ENCODE results near the gene SYT11. TPM values are rescaled to one million over a fixed set of nuclear protein-coding genes. Genes with fewer than 3 reads are reported as not detected.
"Not testable (repeated sequence)": the region's sequence is repeated elsewhere in the genome, so short reads cannot be mapped to it uniquely, and the experiment has no call there.

SYT11 gene
- polyA plus RNA-seq, 2 of the 4 experiments (the other 2 are of a cell fraction) = 2.5 to 2.8 TPM

GRCh38 chr1:155893389-155894142, 34.2 kb downstream of the SYT11 start:
- ChIA-PET POLR2A (interaction anchor here (0.7 to 1.2 kb wide), 3 partner anchors 10 to 41 kb away, joined by 3 to 5 read pairs (median 4); partner anchors contain the start of gene KHDC4), CTCF (interaction anchor here (1.2 to 1.4 kb wide), 2 partner anchors 19 to 95 kb away, joined by 3 read pairs; no protein-coding TSS in a partner anchor)
- H3K27ac ChIP-seq = peak overlapping the region; percentile 69 to 85
- ATAC-seq (peak; percentile 73 to 90), DNase-seq (ENCODE audit: low read depth in 1 of 2, low spot score in 1 of 2) (peak; percentile 70 to 75), FAIRE-seq (peak; percentile 43)
- H3K9me3 ChIP-seq = no peaks in the 10 kb centered on the region
- H3K4me1 ChIP-seq = peaks cover 36% of the 10 kb centered on the region
- no peak overlapping the region for H3K4me3 ChIP-seq
- WGBS (ENCODE audit: missing lambda C conversion rate) = 31% methylated on average over 10 of the region's 10 CpGs
- peak overlapping the region; percentile 63 for H3K4me2 ChIP-seq
- TF ChIP-seq, protein P1, sequence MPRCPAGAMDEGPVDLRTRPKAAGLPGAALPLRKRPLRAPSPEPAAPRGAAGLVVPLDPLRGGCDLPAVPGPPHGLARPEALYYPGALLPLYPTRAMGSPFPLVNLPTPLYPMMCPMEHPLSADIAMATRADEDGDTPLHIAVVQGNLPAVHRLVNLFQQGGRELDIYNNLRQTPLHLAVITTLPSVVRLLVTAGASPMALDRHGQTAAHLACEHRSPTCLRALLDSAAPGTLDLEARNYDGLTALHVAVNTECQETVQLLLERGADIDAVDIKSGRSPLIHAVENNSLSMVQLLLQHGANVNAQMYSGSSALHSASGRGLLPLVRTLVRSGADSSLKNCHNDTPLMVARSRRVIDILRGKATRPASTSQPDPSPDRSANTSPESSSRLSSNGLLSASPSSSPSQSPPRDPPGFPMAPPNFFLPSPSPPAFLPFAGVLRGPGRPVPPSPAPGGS (IDR thresholded peaks at IDR 0.05) = 0 out of 3 replicates have a peak, but pooled peaks have one; percentile 25
- TF ChIP-seq RNF2 (IDR thresholded peaks at IDR 0.05; ENCODE audit: borderline replicate concordance, low read depth) (no peak), CHD2 (IDR thresholded peaks at IDR 0.05; ENCODE audit: low read length, partially characterized antibody) (no peak), GATA3 (IDR thresholded peaks at IDR 0.05; ENCODE audit: borderline replicate concordance) (peak; percentile 15; the same call in 1 of the 2 replicates), NPAS2 (CRISPR knock-in tag; IDR thresholded peaks at IDR 0.05; ENCODE audit: borderline replicate concordance) (no peak), JUN (IDR thresholded peaks at IDR 0.05) (peak in 1 of 2 experiments; percentile 31; a peak in 1 of 5 replicates), MAFK (IDR thresholded peaks at IDR 0.05; ENCODE audit: partially characterized antibody) (peak; percentile 4), FOSL2 (IDR thresholded peaks at IDR 0.05) (no peak), FOSL2 (CRISPR knock-in tag; IDR thresholded peaks at IDR 0.05) (0 out of 2 replicates have a peak, but pooled peaks have one; percentile 21), NFE2L2 (conservative IDR thresholded peaks at IDR 0.05; ENCODE audit: low read length) (no peak), ZFP36 (IDR thresholded peaks at IDR 0.05; ENCODE audit: borderline replicate concordance, partially characterized antibody) (no peak), MAX (IDR thresholded peaks at IDR 0.05) (peak; percentile 45; the same call in 1 of the 2 replicates), CEBPB (IDR thresholded peaks at IDR 0.05) (peak; percentile 50 to 89; a peak in 3 of 4 replicates), EP300 (IDR thresholded peaks at IDR 0.05) (no peak)
- TF ChIP-seq, protein P2, sequence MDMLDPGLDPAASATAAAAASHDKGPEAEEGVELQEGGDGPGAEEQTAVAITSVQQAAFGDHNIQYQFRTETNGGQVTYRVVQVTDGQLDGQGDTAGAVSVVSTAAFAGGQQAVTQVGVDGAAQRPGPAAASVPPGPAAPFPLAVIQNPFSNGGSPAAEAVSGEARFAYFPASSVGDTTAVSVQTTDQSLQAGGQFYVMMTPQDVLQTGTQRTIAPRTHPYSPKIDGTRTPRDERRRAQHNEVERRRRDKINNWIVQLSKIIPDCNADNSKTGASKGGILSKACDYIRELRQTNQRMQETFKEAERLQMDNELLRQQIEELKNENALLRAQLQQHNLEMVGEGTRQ (IDR thresholded peaks at IDR 0.05) = peak; percentile 90

DNA sequence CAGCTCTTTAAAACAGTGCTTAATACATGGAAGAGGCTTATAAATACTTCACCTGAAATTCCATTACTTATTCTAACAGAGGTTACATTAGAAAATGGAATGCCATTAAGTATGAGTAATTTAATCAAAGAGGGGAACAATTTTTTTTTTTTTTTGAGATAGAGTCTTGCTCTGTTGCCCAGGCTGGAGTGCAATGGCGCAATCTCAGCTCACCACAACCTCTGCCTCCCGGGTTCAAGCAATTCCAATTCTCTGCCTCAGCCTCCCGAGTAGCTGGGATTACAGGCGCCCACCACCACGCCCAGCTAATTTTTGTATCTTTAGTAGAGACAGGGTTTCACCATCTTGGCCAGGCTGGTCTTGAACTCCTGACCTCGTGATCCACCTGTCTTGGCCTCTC, 36.2 kb downstream of the SYT11 start:
- not testable (repeated sequence) for H3K4me3 ChIP-seq; FAIRE-seq; DNase-seq (ENCODE audit: low read depth in 1 of 2, low spot score in 1 of 2); ATAC-seq; H3K9me3 ChIP-seq; H3K27ac ChIP-seq; H3K4me2 ChIP-seq
- ChIA-PET CTCF (interaction anchor here (0.8 to 1.2 kb wide), 2 partner anchors 16 to 42 kb away, joined by 3 read pairs; no protein-coding TSS in a partner anchor), POLR2A (interaction anchor here (0.6 kb wide), 1 partner anchor 23 kb away, joined by 5 read pairs; no protein-coding TSS in a partner anchor)
- H3K4me1 ChIP-seq = peaks cover 24% of the 10 kb centered on the region
- WGBS (ENCODE audit: missing lambda C conversion rate) = 92% methylated on average over 6 of the region's 6 CpGs

DNA sequence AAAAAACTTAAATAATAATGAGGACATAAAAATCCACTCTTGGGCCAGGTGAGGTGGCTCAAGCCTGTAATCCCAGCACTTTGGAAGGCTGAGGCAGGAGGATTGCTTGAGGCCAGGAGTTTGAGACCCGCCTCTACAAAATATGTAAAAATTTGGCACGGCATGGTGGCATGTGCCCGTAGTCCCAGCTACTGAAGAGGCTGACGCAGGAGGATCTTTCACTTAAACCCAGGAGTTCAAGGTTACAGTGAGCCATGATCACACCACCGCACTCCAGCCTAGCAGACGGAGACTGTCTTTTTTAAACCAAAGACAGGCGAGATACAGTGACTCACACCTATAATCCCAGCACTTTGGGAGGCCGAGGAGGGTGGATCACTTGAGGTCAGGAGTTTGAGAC, 37.1 kb downstream of the SYT11 start:
- FAIRE-seq; POLR2A ChIA-PET; ATAC-seq; H3K9me3 ChIP-seq; DNase-seq (ENCODE audit: low read depth in 1 of 2, low spot score in 1 of 2); H3K27ac ChIP-seq; H3K4me3 ChIP-seq; H3K4me2 ChIP-seq: not testable (repeated sequence)
- CTCF ChIA-PET = interaction anchor here (0.9 kb wide), 1 partner anchor 24 kb away, joined by 3 read pairs; no protein-coding TSS in a partner anchor
- WGBS (ENCODE audit: missing lambda C conversion rate) = 91% methylated on average over 8 of the region's 8 CpGs
- H3K4me1 ChIP-seq = peaks cover 24% of the 10 kb centered on the region

- POLR2A ChIA-PET = interaction anchor here (0.5 kb wide), 1 partner anchor 648 kb away, joined by 3 read pairs; no protein-coding TSS in a partner anchor
- no peak overlapping the region for H3K4me3 ChIP-seq
- H3K9me3 ChIP-seq = no peaks in the 10 kb centered on the region
- no peak overlapping the region for H3K27ac ChIP-seq
- WGBS (ENCODE audit: missing lambda C conversion rate) = 98% methylated on average over 1 of the region's 1 CpG
- H3K4me1 ChIP-seq = peaks cover 18% of the 10 kb centered on the region
- CTCF ChIA-PET = interaction anchor here (0.6 to 1.8 kb wide), 6 partner anchors 13 to 169 kb away, joined by 3 to 8 read pairs (median 4); no protein-coding TSS in a partner anchor
- no peak for DNase-seq (ENCODE audit: low read depth in 1 of 2, low spot score in 1 of 2)
- no peak for TF ChIP-seq HOXA7 (CRISPR knock-in tag; IDR thresholded peaks at IDR 0.05)
- no peak for ATAC-seq
- no peak overlapping the region for H3K4me2 ChIP-seq
- FAIRE-seq = no peak
Measured at GRCh38 chr1:155897746-155898145, 38.4 kb downstream of the SYT11 start.

All from A549 (cell line).